ENCODE measurements around the gene CMPK1. TPM values are rescaled to one million over a fixed set of nuclear protein-coding genes. Genes with fewer than 3 reads are reported as not detected.
"Not testable (repeated sequence)": the region's sequence is repeated elsewhere in the genome, so short reads cannot be mapped to it uniquely, and the experiment has no call there.

Gene CMPK1, protein sequence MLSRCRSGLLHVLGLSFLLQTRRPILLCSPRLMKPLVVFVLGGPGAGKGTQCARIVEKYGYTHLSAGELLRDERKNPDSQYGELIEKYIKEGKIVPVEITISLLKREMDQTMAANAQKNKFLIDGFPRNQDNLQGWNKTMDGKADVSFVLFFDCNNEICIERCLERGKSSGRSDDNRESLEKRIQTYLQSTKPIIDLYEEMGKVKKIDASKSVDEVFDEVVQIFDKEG
- 69.6 and 79.3 TPM in 2 replicates for total RNA-seq (2014; rRNA removed; shearing (Covaris generic))
- polyA plus RNA-seq (2015; cell fraction: cytosol; rRNA removed), result 110 and 137 TPM in 2 replicates
- 41.4 and 49.2 TPM in 2 replicates for polyA plus RNA-seq (2015; cell fraction: nucleus; rRNA removed)

DNA sequence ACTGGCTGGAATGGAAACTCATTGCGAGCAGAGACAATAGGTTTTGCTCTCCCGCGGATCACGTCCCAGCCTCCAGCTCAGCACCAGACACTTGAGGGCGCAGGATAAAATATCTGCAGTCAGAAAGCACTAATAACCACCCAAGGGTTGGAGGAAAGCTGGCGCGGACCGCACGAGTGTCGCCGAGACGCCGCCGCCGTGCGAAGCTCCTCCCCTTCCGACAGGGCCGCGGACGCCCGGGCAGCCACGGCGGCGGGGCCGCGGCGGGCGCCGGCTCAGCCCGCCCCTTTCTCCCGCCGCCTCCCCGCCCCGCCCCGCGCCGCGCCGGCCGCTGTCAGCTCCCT is at the start of gene CMPK1:
TSS of gene CMPK1 (plus strand) at position 213 of the 344 bp plus-strand sequence. CDS start 156 bp downstream, outside the sequence.
- DNase-seq (ENCODE audit: low read depth), result peak; percentile 86

GRCh38 chr1:47288116-47288515 is 45.5 kb upstream of the CMPK1 start:
- not testable (repeated sequence) for DNase-seq (ENCODE audit: low read depth)

- not testable (repeated sequence) for DNase-seq (ENCODE audit: low read depth)
Measured at GRCh38 chr1:47294863-47295262, 38.7 kb upstream of the CMPK1 start.

DNA sequence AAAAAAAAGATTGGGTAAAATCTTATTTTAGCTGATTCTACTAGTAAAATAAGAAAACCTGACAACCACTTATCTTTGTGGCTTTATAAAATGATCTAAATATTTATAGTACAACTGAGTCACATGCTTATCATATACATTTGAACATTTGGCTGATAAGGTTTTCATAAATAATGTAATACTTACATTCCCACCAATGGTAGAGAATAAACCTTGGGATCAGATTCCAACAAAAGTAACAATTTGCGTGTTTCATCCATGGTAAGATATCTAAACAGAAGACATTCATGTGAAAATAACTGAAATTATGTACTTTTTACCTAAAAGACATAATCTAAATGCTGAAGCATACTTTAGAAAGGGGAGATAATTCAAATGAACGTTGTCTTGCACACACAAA is 38.0 kb upstream of the CMPK1 start:
- DNase-seq (ENCODE audit: low read depth), result no peak

DNA sequence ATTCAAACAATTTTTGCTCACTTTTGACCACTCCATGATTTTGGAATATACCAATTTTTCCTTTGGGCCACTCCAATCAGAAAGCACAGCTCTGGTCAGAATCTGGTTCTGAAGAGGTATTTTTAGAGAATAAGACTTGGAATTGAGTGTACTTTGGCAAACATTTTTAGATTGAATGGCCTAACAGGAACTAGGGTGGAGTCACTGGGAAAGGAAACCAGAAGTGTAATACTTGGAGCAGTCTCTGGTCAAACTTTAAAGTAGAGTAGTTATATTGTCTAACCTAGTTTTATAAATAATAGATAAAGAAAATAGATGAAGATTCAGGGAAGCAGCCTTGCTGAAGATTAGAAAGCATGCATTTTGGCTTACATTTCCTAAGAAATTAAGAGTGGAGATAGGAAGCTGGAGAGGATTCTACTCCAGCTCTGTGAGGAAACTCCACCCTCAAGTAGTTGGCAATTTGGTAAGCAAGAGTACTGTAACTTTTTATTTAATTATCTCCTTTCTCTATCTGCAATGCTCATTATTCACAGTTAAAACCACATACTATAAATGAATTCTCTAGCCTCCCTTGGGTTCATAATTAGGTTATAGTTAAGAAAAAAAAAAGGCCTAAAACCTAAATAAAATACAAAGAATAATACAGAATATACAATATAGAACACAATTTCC is 35.4 kb upstream of the CMPK1 start:
- DNase-seq (ENCODE audit: low read depth), result no peak

DNA sequence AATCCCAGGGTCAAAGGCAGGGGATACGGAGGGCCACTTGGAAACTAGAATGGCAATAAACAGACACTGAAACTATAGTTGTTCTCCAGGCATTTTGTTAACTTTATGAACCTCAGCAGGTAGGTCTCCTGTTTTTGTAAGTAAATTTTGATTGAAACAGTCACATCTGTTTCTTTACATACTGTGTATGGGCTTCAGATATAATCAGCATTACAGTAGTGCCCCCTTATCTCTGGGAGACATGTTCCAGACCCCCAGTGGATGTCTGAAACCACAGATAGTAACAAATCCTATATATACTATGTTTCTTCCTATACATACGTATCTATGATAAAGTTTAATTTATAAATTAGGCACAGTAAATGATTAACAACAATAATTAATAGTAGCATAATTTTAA is 31.1 kb upstream of the CMPK1 start:
- no peak for DNase-seq (ENCODE audit: low read depth)

DNA sequence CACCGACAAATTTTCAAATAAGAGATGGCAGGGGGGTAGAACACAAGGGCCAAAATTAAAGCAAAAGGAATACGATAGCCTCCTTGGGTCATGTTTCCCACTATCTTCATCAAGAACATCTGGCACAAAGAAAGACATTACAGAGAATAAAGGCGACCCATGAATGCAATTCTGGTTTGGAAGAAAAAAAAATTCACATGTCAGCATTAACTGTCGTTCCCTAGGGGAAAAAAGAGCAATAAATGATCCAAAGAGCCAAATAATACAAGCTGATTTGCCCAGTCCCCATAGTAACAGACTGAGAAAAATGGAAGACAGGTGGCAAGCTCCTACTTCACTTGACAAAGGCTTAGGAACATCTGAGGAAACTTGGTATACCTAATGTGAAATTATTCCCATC is 24.2 kb upstream of the CMPK1 start:
- no peak for DNase-seq (ENCODE audit: low read depth)

DNA sequence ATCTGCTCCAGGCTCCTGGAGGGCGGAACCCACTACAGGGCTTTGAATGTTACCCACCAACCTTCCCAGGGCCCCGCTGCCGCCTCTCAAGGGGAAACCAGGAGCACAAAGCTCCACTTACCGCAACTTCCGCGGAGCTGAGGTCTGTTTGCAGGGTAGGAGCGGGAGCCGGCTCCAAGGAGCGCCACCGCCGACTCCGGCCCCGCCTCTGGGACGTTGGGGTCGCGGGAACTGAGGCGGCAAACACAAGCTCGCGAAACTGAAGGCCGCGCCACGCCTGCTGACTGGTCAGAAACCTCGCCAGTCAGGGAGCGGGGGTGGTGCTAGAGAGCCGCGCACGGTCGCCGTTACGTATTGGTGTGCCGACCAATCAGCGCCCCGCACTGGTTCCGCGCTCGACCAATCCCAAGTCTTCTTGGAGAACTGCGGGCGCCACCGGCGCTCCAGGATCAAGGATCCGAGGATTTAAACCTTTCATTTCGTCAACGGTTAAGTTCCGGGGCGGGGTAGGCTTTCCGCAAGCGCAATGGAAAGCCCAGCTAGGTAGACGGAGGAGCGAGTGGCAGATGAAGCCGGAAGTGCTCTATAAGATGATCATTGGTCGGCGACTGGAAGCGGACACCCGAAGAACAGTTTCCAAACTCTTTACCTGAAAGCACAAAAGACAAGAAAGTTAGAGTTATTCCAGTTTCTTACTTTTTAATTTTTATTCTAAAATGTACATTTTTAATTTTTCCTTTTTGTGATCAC is 19.5 kb upstream of the CMPK1 start, which contains the start of gene STIL:
TSS of gene STIL (minus strand) at position 233 of the 750 bp plus-strand sequence. CDS start 3,828 bp downstream, outside the sequence.
- peak; percentile 99 for DNase-seq (ENCODE audit: low read depth)

GRCh38 chr1:47317841-47318240 is 15.7 kb upstream of the CMPK1 start:
- DNase-seq (ENCODE audit: low read depth), result peak; percentile 29

DNA sequence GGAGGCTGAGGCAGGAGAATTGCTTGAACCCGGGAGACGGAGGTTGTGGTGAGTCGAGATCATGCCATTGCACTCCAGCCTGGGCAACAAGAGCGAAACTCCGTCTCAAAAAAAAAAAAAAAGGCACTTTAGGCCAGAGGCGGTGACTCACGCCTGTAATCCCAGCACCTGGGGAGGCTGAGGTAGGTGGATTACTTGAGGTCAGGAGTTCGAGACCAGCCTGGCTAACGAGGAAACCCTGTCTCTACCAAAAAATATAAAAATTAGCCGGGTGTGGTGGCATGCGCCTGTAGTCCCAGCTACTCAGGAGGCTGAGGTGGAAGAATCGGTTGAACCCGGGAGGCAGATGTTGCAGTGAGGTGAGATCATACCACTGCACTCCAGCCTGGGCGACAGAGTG is 13.6 kb upstream of the CMPK1 start:
- DNase-seq (ENCODE audit: low read depth), result not testable (repeated sequence)

GRCh38 chr1:47323599-47324031 is 10.0 kb upstream of the CMPK1 start:
- DNase-seq (ENCODE audit: low read depth), result no peak

GRCh38 chr1:47324682-47325081 is 8.9 kb upstream of the CMPK1 start:
- DNase-seq (ENCODE audit: low read depth), result no peak

- DNase-seq (ENCODE audit: low read depth), result peak; percentile 11
Measured at GRCh38 chr1:47325528-47325927, 8.1 kb upstream of the CMPK1 start.

DNA sequence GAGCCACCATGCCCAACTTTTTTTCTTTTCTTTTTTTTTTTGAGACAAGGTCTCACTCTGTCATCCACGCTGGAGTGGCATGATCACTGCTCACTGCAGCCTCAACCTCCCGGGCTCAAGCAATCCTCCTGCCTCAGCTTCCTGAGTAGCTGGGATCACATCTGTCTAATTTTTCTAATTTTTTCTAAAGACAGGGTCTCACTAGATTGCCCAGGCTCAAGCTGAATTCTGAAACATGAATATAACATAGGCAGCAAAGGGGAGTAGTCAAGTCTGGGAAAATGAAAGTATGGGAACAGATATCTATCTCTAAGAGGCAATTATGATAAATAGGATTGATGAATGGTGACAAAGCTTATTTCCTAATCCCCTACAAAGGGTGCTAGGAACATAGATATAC is 7.3 kb upstream of the CMPK1 start:
- DNase-seq (ENCODE audit: low read depth), result no peak

- DNase-seq (ENCODE audit: low read depth), result no peak
Measured at GRCh38 chr1:47328992-47329391, 4.6 kb upstream of the CMPK1 start.

- DNase-seq (ENCODE audit: low read depth), result no peak
Measured at GRCh38 chr1:47330212-47330611, 3.4 kb upstream of the CMPK1 start.

GRCh38 chr1:47331875-47332274 is 1.7 kb upstream of the CMPK1 start:
- no peak for DNase-seq (ENCODE audit: low read depth)

DNA sequence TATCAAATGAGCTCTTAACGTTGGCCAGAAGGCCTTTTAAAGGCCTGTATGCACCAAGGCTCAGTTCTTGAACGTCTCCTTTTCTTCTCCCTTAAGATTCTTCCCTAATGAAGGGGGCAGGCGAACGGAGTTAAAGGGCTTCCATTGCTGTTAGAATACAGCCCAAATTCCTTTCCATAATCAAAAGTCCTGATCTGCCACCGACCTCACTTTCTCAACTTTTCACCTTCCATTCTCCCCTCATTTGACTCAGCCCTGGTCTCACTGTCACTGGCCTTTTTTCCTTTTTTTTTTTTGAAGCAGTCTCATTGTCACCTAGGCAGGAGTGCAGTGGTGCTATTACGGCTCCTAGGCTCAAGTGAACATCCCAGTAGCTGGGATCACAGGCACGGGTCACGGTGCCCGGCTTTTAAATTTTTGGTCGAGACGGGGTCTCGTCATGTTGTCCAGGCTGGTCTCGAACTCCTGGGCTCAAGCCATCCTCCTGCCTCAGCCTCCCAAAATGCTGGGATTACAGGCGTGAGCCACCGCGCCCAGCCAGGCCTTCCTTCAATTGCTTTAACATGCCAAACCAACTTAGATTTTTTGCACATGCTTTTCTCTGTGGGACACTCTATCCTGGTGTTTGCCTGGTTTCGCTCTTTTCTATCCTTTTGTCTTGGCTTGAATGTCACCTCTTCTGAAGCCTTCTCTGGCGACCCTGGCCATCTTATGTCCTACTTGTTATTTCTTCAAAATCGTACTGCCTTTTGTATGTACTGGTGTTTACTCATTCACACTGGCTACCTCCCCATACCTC is 612 bp upstream of the CMPK1 start:
- no peak for DNase-seq (ENCODE audit: low read depth)

GRCh38 chr1:47333922-47334764 is 553 bp downstream of the CMPK1 start:
- DNase-seq (ENCODE audit: low read depth), result peak; percentile 75

DNA sequence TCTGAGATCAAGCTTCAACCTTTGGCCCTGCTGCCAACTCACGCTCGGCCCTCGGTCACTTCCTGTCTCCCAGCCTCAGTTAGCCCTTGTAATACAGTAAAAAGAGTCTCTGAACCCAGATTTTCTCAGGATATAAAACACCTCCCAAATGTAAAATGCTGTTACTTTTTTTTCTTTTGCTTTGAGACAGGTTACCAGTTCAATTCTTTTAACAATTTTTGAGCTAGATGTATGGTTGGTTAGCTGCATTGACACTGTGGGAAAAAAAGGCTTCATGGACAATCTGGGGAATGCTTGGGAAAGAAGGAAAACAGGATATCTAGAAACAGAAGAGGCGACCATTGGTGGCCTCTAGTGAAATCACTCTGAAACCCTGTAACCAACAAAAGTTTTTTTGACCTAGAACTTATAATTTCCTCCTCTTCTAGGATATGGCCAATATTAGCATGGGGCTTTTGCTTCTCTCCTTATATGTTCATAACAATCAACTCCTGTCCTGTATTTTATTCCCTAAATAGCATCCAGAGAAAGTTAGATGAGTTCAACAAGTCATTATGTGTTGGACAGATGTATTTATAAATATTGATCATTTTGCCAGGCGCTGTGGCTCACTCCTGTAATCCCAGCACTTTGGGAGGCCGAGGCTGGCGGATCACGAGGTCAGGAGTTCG is 1.3 kb downstream of the CMPK1 start:
- DNase-seq (ENCODE audit: low read depth), result no peak
